ENCODE data around the gene C19orf25.
A peak's percentile ranks its signal among the peaks of the same experiment; 100 is the strongest.
"Not testable (repeated sequence)": the region's sequence is repeated elsewhere in the genome, so short reads cannot be mapped to it uniquely, and the experiment has no call there.

The C19orf25 gene

DNA sequence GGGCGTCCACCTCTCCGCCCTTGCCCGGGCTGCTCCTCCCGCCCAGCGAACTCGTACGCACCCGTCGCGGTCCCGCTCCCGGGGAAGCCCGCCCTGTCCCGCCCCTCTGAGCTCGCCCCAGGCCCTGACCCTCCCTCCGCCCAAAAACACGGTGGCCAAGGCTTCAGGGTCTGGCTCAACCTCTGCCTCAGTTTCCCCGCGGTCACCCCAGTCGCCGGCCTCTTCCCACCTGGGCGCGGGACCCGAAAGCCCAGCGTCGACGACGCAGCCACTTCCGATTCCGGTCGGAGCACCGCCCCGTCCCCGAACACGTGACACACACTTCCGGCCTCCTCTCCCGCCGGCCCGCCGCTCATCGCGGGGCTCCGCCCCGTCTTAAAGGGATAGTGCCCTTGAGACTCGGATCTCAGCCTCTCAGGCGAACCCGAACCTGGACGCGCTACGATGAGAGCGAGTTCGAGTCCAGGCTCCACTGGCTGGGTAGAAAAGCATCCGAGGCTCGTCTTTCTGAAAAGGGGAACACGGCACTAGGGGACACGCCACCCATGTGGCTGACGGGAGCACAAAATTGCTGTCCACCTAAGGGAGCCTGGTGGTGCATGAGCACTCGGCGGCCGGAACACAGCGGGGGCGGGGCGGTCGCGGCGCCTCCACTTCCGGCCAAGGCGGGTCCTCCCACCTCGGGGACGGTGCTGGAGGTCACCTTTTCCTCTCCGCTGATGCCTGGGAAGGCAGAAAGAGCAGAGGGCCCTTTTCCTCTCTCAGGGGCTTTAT lies at the start of gene C19orf25:
Gene C19orf25, minus strand, starts transcription at position 282 of the 774 bp plus-strand sequence. CDS start 312 bp downstream, outside the sequence.
- DNase-seq: peak; percentile 95

DNA sequence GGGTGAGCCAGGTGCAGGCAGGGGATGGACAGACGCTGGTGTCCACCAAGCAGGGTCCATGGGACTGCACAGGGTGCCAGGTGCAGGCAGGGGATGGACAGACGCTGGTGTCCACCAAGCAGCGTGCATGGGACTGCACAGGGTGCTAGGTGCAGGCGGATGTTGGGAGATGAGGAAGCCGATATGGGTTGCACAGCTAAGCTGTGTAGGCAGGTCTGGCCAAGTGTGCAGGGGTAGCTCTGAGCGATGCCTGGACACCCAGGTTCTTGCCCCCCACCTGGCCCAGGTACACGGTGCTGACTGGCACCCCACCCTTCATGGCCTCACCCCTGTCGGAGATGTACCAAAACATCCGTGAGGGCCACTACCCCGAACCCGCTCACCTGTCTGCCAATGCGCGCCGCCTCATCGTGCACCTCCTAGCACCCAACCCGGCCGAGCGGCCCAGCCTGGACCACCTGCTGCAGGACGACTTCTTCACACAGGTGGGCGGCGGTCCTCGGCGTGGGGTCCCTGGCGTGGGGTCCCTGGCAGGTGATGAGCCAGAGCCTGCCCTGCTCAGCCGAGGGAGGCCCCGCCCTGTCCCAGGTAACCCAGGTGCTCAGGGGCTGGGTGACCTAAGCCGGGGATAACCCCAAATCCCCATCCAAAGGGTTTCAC lies 48.8 kb upstream of the C19orf25 start:
- DNase-seq: no peak

DNA sequence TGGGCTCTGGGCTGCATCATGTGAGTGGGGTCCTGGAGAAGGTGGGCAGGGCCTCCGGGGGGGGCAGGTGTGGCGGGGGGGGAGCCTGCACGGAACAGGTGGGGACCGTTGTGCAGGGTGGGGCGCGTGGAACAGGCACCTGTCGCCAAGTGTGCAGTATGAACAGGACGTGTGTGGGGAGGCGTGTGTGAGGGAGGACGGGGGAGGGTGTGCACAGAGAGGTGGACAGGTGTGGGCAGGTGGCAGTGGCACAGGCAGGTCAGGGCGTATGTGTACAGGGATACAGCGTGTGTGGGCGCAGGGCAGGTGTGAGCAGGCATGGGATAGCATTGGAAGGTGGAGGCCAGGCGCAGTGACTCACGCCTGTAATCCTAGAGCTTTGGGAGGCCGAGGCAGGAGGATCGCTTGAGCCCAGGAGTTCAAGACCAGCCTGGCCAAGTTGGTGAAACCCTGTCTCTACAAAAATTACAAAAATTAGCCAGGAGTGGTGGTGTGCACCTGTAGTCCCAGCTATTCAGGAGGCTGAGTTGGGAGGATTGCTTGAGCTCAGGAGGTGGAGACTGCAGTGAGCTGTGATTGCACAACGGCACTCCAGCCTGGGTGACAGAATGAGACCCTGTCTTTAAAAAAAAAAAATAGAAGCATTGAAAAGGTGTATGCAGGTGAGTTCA lies 48.1 kb upstream of the C19orf25 start:
- DNase-seq: no peak

DNA sequence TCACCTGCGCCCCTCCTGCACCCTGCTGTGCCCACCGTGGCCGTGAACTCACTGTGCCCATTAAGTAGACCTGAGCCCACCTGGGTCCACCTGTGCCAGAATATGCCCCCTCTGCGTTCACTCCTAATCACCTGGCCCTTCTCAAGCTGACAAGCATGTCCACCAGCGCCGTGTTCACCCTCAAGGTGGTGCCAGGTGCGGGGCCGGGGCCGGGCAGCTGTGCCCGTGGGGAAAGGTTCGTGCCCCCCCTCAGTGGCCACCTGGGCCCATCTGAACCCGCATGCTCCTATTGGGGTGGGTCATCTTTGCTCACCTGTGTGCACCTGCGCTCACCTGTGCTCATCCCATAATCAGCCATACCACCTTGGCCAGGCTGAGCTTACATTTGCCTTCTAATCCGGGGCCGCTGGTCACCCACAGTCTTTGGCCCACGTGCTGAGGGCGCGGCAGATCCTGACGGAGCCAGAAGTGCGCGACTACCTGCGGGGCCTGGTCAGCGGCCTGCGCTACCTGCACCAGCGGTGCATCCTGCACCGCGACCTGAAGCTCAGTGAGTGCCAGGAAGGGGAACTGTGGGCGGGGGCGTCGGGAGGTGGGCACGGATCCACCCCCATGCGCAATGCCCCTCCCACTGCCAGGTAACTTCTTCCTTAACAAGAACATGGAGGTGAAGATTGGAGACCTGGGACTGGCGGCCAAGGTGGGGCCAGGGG lies 47.2 kb upstream of the C19orf25 start:
- no peak for DNase-seq

DNA sequence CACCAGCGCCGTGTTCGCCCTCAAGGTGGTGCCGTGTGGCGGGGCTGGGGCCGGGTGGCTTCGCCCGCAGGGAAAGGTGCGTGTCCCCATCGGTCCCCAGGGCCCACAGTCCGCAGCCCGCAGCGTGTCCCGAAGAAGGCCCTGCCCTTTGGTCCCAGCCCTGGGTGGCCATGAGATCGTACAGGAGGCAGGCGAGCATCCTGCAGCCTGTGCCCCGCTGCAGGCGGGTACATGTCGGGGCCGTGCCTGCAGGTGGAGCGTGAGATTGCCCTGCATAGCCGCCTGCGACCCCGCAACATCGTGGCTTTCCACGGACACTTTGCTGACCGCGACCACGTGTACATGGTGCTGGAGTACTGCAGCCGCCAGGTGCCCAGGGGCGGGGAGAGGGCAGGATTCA lies 46.3 kb upstream of the C19orf25 start:
- DNase-seq: no peak

DNA sequence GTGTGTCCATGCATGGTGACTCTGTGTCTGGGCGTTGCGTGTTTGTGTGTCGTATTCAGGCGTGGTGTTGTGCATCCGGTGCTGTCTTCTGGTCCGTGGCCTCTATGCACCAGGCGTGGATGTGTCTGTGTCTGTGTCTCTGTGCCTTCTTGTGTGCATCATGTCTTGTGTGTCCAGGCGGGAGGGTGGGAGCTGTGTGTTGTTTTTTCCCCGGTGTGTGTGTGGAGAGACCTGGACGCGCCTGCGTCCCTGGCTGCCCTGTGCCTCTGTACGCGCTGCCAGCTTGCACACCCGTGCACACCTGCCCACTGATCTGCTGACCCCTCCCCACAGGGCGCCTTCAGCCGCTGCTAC lies 45.9 kb upstream of the C19orf25 start:
- DNase-seq: no peak

DNA sequence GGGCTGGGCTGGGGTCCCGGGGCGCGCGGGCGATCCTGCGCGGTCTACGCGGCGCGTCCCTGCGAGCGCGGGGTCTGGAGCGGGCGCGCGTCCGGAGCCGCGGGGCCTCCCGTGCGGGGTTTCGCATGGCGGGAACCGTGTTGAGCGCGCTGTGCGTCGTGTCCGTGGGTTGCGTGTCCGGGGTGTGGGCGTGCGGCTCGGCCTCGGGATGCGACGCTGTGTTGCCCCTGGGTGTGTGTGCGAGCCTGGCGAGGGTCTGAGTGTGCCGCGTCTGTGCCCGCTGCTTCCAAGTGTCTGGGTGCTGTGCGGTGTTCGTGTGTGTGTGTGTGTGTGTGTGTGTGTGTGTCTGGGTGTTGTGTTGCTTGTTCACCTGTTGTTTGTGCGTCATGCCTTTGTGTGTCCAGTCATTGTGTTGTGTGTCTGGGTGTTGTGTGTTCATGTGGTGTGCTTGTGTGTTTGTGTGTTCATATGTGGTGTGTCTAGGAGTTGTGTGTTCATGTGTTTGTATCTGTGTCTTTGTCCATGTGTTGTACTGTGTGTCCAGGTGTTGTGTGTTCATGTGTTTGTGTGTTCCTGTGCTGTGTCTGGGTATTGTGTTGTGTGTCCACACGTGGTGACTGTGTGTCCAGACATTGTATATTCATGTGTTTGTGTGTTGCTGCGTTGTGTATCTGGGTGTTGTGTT lies 45.4 kb upstream of the C19orf25 start:
- DNase-seq: no peak

DNA sequence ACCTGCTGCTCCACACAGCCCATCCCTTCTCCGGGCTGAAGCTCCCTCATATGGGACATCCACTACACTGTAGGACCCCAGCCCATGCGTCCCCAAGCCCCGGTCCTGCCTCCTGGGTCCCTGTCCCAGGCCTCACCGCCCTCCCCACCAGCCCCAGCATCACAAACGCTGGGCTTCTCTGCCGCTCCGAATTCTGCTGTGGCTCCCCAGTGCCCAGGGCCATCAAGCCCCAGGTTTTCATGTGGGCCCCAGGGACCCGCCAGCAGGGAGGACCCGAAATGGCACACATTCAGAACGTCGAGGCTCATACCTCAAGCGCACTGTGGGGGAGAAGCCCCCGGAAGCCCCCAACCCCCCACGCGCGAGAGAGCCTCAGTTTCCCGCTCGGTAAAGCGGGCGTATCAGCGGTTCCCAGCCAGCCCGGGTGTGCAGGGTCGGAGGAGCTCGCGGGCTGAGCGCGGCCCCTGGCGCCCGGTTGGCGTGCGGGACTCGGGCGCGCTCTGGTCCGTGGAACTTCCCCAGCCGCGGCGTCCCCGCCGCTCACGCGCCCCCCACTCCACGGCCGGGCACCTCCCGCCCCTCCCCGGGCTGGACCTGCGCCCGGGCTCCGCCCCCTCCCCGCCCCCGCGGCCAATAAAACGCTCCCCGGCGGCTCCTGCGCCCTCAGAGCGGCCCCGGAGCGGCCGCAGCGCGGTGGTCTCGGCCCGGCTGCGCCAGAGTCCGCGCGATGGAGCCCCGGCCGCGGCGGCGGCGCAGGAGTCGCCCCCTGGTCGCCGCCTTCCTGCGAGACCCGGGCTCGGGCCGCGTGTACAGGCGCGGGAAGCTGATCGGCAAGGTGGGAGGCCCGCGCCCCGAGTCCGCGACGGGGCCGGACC lies 44.6 kb upstream of the C19orf25 start, which contains the start of gene PLK5:
Gene PLK5, plus strand, starts transcription at position 666 of the 875 bp plus-strand sequence. CDS start 2,920 bp downstream, outside the sequence.
- no peak for DNase-seq

DNA sequence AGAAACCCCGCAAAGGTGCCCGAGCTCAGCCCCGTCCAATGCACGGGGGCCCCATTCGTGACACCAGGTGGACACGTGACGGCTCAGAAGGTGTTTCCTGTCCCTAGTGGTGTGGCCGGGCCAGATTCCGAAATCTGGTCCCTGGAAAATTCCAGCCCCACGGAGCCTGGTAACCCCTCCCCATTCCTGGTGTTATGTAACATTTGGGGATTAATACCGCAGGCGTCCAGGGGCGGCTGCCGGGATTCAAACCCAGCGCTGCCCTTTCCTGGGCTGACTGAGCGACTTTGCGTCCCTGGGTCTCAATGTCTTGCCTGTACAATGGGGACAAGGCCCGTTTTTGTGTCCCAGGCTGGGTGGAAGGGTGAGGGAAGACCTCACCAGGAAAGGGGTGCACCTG lies 43.8 kb upstream of the C19orf25 start:
- no peak for DNase-seq

DNA sequence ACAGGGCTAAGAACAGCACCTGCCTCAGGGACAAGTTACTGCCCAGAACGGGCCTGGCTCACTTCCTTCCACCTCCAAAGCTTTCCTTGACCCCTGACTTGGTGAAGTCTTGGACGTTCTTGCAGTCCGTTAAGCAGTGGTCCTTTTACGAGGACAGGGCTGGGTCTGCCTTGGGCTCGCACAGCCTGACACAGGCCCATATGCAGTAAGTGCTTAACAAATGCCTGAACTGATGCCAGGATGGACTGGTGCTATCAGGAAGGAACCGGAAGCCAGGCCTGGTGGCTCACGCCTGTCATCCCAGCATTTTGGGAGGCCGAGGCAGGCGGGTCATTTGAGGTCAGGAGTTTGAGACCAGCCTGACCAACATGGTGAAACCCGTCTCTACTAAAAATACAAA lies 43.0 kb upstream of the C19orf25 start:
- no peak for DNase-seq

DNA sequence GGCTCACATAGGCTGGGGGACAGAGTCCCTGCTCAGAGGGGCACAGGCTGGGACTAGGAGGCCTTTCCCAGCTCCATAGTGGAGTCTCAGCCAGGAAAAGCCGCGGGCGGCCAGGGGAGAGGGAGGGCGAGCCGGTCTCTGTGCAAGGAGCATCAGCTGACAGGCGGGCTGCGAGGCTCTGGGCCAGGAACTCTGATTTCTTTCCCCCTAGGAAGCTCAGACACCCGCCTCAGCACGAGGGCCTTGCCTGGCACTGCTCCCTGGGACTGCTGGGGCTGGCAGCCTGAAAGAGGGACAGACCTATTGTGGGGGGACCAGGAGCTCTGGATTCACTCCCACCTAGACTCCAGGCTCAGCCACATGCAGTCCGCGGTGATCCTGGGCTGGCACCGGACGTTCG lies 42.6 kb upstream of the C19orf25 start:
- DNase-seq: no peak

DNA sequence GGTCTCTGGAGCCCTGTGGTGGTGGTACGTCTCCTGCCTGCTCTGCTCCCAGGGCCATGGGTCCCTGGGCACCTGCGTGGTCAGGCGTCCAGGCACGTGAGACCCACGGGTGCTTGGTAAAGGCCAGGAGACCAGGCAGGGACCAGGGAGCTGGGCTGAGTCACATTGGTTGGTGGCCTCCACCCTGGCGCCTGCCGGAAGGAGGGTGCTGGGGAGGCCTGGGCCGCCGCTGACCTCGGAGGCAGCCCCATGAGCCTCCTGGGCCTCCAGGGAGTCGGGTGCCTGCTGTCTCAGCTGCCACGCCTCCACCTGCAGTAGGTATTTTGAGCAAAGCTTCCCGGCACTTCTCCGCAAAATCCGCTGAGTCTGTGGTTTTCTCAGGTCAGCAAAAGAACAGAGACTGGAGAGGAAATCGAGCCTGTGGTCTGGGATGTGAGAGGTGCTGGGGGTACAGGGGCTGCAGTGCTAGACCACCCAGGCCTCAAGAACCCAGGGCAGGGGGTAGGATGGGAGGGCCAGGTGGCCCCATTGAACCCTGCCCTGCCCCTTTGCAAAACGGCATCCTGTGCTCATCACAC lies 41.3 kb upstream of the C19orf25 start:
- DNase-seq: no peak

DNA sequence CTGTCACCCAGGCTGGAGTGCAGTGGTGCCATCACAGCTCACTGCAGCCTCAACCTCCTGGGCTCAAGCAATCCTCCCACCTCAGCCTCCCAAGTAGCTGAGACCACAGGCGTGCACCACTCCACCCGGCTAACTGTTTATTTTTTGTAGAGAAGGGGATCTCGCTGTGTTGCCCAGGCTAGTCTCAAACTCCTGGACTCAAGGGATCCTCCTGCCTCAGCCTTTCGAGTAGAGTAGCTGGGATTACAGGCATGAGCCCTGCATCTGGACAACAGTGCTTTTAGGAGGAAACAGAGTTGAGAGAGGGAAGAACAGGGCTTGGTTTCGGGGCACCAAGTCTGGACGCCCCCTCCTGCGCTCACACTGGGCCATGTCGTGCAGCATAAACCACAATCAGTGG lies 40.8 kb upstream of the C19orf25 start:
- not testable (repeated sequence) for DNase-seq

DNA sequence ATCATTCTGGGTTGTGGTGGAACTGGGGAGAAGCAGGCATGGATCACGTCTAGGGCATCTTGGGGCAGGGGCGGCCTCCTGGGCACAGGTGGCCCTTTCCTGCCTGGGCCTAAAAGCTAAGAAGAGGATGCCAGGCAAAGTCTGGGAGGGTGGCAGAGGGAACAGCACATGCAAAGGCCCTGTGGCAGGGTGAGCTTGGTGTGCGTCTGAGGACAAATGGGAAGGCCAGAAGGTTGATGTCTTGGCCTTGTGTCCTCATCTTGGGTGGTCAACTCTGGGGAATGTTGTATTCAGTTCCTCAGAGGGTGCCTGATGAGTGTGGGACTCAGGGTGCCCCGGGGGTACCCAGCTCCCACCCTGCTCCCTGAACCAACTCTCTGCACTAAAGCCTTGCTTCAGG lies 39.5 kb upstream of the C19orf25 start:
- no peak for DNase-seq

DNA sequence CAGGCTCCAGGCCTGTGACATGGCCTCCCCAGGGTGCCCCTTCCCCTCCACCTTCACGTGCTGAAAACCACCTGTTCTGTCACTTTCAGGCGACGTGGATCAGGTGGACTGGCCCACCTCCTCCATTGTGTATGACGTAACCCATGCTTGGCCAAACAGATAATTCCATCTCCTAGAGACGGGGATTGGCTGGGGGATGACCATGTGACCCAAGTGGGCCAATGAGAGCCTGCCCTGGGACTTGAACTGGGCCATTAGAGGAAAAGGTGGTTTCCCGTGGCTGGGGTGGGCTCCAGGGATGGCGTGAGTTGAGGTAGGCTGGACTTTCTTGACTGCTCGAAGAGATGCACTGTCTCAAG lies 37.4 kb upstream of the C19orf25 start:
- no peak for DNase-seq

DNA sequence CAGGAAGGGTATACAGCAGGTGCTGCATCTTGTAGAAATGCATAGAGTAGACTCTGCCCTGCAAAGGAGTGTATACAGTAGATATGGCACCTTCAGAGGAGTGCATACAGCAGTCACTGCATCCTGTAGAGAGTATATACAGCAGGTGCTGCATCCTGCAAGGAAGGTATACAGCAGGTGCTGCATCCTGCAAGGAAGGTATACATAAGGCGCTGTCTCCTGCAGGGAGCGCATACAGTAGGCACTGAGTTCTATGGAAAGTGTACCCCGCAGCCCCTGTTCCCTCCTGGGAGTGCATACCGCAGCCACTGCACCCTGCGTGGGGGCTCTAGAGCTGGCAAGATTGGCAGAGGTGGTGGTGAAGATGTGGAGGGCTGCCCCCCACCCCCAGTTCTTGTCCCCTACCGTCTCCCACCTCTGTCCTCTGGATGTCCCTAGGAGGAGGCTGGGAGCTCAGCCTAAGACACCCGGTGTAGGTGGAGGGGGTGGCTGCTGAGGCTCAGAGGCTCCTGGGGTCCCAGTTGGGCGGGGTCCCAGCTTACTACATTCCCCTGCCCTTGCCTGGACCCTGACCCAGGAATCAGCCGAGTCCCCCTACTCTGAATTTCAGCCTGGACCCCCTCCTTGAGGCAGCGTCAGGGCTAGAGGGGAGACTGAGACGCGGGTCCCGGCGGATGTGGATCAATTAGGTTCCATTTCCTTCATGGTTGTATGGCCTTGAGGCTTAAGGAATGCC lies 36.1 kb upstream of the C19orf25 start:
- no peak for DNase-seq

DNA sequence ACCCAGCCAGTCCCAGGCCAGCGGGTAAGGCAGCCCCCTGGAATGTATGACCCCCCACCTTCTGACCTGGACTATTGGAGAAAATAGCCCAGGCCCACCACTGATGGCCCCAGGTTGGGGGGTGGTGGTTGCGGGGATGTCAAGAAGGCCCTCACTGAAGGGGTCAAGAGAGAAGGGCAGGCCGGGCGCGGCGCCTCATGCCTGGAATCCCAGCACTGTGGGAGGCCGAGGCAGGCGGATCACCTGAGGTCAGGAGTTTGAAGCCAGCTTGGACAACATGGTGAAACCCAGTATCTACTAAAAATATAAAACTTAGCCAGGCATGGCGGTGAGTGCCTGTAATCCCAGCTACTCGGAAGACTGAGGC lies 35.3 kb upstream of the C19orf25 start:
- DNase-seq: no peak

DNA sequence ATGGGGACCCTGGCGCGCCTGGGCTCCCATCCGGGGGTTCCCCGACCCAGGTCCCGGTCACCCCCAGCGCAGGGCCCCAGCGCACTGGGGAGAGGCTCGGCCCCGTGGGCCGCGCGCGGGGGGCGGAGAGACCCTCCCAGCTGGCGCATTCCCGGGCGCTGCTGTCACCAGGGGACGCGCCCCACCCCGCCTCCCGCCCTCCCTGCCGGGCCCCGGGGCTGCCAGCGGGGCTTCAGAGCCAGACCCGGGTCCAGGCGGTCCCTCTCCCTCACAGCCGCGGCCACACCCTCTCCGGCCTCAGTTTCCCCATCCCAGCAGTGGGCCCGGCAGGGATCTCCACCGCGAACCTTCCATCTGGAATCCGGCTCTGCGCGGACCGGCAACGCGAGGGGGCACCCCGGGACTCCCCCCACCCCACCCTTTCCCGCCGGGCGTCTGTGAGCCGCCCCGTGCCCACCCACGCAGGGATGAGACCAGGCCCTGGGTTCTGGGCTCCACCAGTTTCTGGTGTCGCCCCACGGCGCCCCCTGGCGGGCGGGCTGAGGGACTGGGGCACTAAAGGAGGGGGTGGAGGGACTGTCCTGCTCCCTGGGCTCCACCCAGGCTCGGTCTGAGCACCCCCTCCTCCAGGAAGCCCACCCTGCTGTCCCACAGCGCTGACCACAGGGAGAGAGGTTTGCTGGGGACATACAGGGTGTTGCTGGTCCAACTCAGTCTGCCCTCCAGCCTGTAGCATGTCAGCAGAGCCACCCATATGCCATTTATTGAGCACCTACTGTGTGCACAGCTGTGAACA lies 34.7 kb upstream of the C19orf25 start:
- DNase-seq: peak; percentile 83

DNA sequence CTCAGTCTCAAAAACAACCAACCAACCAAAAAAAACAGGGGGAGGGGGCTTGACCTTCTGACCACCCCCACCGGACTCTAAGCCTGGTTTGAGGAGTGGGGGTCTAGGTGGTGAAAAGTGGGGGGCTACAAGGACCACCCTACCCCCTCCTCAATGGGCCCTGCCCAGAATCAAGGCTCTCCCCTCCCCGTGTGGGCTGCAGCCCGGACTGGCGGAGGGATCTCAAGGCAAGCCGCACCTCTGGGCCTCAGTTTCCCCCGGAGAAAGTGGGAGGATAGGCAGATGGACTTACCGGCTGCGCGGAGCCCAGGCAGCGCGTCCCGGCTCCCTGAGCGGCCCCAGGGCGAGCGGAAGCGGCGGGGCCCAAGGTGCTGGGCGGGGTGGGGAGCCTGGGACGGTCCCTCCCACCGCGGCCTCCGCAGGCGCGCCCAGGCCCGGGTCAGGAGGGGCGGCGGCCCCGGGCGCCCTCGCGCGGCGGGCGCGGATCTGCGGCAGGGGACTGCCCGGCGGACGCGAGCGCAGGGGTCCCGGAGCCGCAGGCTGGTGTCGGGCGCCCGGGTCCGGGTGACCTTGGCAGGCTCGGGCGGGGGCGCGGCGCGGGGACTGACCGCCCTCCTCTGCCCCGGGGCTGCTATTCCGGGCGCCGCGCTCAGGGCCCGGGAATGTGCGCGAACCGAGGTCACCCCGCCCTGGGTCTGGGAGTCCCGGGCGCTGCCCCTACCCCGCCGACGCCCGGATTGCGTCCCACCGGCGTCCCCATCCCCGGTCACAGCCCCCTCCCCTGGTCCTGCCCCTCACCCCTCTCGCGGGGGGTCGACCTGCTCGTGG lies 33.9 kb upstream of the C19orf25 start, which contains the start of gene ADAMTSL5:
Gene ADAMTSL5, minus strand, starts transcription at position 349 of the 828 bp plus-strand sequence. CDS start 2,076 bp downstream, outside the sequence.
- DNase-seq: peak; percentile 87
